M059J (cell line): Measurements from ENCODE around the gene PARD3. TPM values are rescaled to one million over a fixed set of nuclear protein-coding genes. Genes with fewer than 3 reads are reported as not detected.
"Not testable (repeated sequence)": the region's sequence is repeated elsewhere in the genome, so short reads cannot be mapped to it uniquely, and the experiment has no call there.

Experiments
- DNase-seq: peaks from one replicate; pipeline ENCODE4 v3.0.0-alpha.2; 2012; ENCODE audit warnings: low read depth
- total RNA-seq: library from RNA; depleted of rRNA; stranded (reverse); fragments of >200 nt; shearing (Covaris generic); gene quantifications from 2 replicates; pipeline ENCODE4 v1.2.3, GENCODE V29; 2014

Gene PARD3
- total RNA-seq, 1 experiment from 2014 or later = 17.0 TPM

GRCh38 chr10:34650156-34650555 is 164.9 kb downstream of the PARD3 start:
- DNase-seq = no peak

GRCh38 chr10:34649385-34649784 is 165.7 kb downstream of the PARD3 start:
- no peak for DNase-seq

GRCh38 chr10:34648919-34649318 is 166.2 kb downstream of the PARD3 start:
- DNase-seq = no peak

GRCh38 chr10:34647875-34648865 is 166.9 kb downstream of the PARD3 start:
- DNase-seq = no peak

GRCh38 chr10:34647160-34647559 is 167.9 kb downstream of the PARD3 start:
- DNase-seq = no peak

GRCh38 chr10:34646331-34646730 is 168.8 kb downstream of the PARD3 start:
- DNase-seq = no peak

GRCh38 chr10:34644815-34645214 is 170.3 kb downstream of the PARD3 start:
- DNase-seq = not testable (repeated sequence)

GRCh38 chr10:34644224-34644623 is 170.9 kb downstream of the PARD3 start:
- DNase-seq = no peak

GRCh38 chr10:34643620-34644019 is 171.5 kb downstream of the PARD3 start:
- DNase-seq = no peak

- no peak for DNase-seq
These were observed 173.1 kb downstream of the PARD3 start for GRCh38 chr10:34641913-34642558.

- DNase-seq = no peak
These were observed 173.8 kb downstream of the PARD3 start for GRCh38 chr10:34641147-34641912.

- DNase-seq = peak; percentile 61
These were observed 176.6 kb downstream of the PARD3 start for GRCh38 chr10:34638406-34639054.

- peak; percentile 17 for DNase-seq
These were observed 177.6 kb downstream of the PARD3 start for GRCh38 chr10:34637418-34637911.

GRCh38 chr10:34635111-34635510 is 180.0 kb downstream of the PARD3 start:
- no peak for DNase-seq

- DNase-seq = no peak
These were observed 181.7 kb downstream of the PARD3 start for GRCh38 chr10:34633374-34633773.

- DNase-seq = no peak
These were observed 186.0 kb downstream of the PARD3 start for GRCh38 chr10:34629084-34629483.

- no peak for DNase-seq
These were observed 186.8 kb downstream of the PARD3 start for GRCh38 chr10:34628174-34628796.

- no peak for DNase-seq
These were observed 187.4 kb downstream of the PARD3 start for GRCh38 chr10:34627741-34628140.

GRCh38 chr10:34627331-34627730 is 187.8 kb downstream of the PARD3 start:
- DNase-seq = no peak

GRCh38 chr10:34626158-34626880 is 188.8 kb downstream of the PARD3 start:
- no peak for DNase-seq
